Measurements from ENCODE around the gene ECEL1.
"Not testable (repeated sequence)": the region's sequence is repeated elsewhere in the genome, so short reads cannot be mapped to it uniquely, and the experiment has no call there.

Gene ECEL1

GRCh38 chr2:232456296-232457120 lies 31.1 kb downstream of the ECEL1 start:
- POLR2A ChIA-PET = no interaction called here
- no peak for DNase-seq (ENCODE audit: extremely low spot score)
- CTCF ChIA-PET = interaction anchor here (0.6 kb wide), 1 partner anchor 197 kb away, joined by 6 read pairs; no protein-coding TSS in a partner anchor
- TF ChIP-seq LEF1 (IDR thresholded peaks at IDR 0.05; ENCODE audit: borderline replicate concordance) = no peak

GRCh38 chr2:232455426-232456255 lies 32.0 kb downstream of the ECEL1 start, which contains the start of gene ALPI:
Gene ALPI (plus strand): TSS chr2:232456153. CDS start chr2:232456200, 47 bp downstream.
- no peak for DNase-seq (ENCODE audit: extremely low spot score)
- ChIA-PET CTCF (no interaction called here), POLR2A (no interaction called here)
- TF ChIP-seq FOXK2 (IDR thresholded peaks at IDR 0.05) = no peak
- TF ChIP-seq ZNF384 (IDR thresholded peaks at IDR 0.05) = no peak
- TF ChIP-seq ARNT (IDR thresholded peaks at IDR 0.05) = no peak
- no peak for TF ChIP-seq ELF4 (IDR thresholded peaks at IDR 0.05)
- TF ChIP-seq NFRKB (IDR thresholded peaks at IDR 0.05) = no peak
- TF ChIP-seq CTBP1 (IDR thresholded peaks at IDR 0.05; ENCODE audit: borderline replicate concordance) = no peak
- no peak for TF ChIP-seq LEF1 (IDR thresholded peaks at IDR 0.05; ENCODE audit: borderline replicate concordance)
- TF ChIP-seq L3MBTL2 (conservative IDR thresholded peaks at IDR 0.05) = no peak
- TF ChIP-seq BHLHE40 (IDR thresholded peaks at IDR 0.05; ENCODE audit: borderline replicate concordance) = no peak
- TF ChIP-seq SP1 (IDR thresholded peaks at IDR 0.05) = no peak
- no peak for TF ChIP-seq HDGF (IDR thresholded peaks at IDR 0.05; ENCODE audit: borderline replicate concordance)
- TF ChIP-seq SUZ12 (IDR thresholded peaks at IDR 0.05) = no peak
- TF ChIP-seq FOXA1 (IDR thresholded peaks at IDR 0.05) = no peak
- TF ChIP-seq TARDBP (IDR thresholded peaks at IDR 0.05) = no peak
- no peak for TF ChIP-seq PKNOX1 (IDR thresholded peaks at IDR 0.05)
- no peak for TF ChIP-seq FOXM1 (IDR thresholded peaks at IDR 0.05; ENCODE audit: borderline replicate concordance)

GRCh38 chr2:232454630-232455029 lies 33.0 kb downstream of the ECEL1 start:
- TF ChIP-seq ZNF384 (IDR thresholded peaks at IDR 0.05) = no peak
- no peak for DNase-seq (ENCODE audit: extremely low spot score)
- CTCF ChIA-PET = no interaction called here
- POLR2A ChIA-PET = no interaction called here

GRCh38 chr2:232451645-232452044 lies 36.0 kb downstream of the ECEL1 start:
- CTCF ChIA-PET = interaction anchor here (0.6 kb wide), 1 partner anchor 60 kb away, joined by 3 read pairs; no protein-coding TSS in a partner anchor
- POLR2A ChIA-PET; DNase-seq (ENCODE audit: extremely low spot score): not testable (repeated sequence)

GRCh38 chr2:232449964-232450363 lies 37.7 kb downstream of the ECEL1 start:
- ChIA-PET POLR2A (no interaction called here), CTCF (no interaction called here)
- no peak for DNase-seq (ENCODE audit: extremely low spot score)
- TF ChIP-seq SP1 (IDR thresholded peaks at IDR 0.05) = no peak
- TF ChIP-seq FOXA1 (IDR thresholded peaks at IDR 0.05) = no peak
- no peak for TF ChIP-seq ZNF384 (IDR thresholded peaks at IDR 0.05)
- no peak for TF ChIP-seq TARDBP (IDR thresholded peaks at IDR 0.05)
- no peak for TF ChIP-seq NFRKB (IDR thresholded peaks at IDR 0.05)
- no peak for TF ChIP-seq BHLHE40 (IDR thresholded peaks at IDR 0.05; ENCODE audit: borderline replicate concordance)
- TF ChIP-seq HDGF (IDR thresholded peaks at IDR 0.05; ENCODE audit: borderline replicate concordance) = no peak
- TF ChIP-seq FOXM1 (IDR thresholded peaks at IDR 0.05; ENCODE audit: borderline replicate concordance) = no peak
- no peak for TF ChIP-seq LEF1 (IDR thresholded peaks at IDR 0.05; ENCODE audit: borderline replicate concordance)
- no peak for TF ChIP-seq ELF4 (IDR thresholded peaks at IDR 0.05)
- TF ChIP-seq PKNOX1 (IDR thresholded peaks at IDR 0.05) = no peak
- TF ChIP-seq CTBP1 (IDR thresholded peaks at IDR 0.05; ENCODE audit: borderline replicate concordance) = no peak
- no peak for TF ChIP-seq ARNT (IDR thresholded peaks at IDR 0.05)
- no peak for TF ChIP-seq L3MBTL2 (conservative IDR thresholded peaks at IDR 0.05)
- no peak for TF ChIP-seq SUZ12 (IDR thresholded peaks at IDR 0.05)
- TF ChIP-seq FOXK2 (IDR thresholded peaks at IDR 0.05) = no peak

- TF ChIP-seq PKNOX1 (IDR thresholded peaks at IDR 0.05) = no peak
- TF ChIP-seq FOXA1 (IDR thresholded peaks at IDR 0.05) = no peak
- TF ChIP-seq ELF4 (IDR thresholded peaks at IDR 0.05) = no peak
- no peak for TF ChIP-seq SP1 (IDR thresholded peaks at IDR 0.05)
- TF ChIP-seq HDGF (IDR thresholded peaks at IDR 0.05; ENCODE audit: borderline replicate concordance) = no peak
- TF ChIP-seq FOXM1 (IDR thresholded peaks at IDR 0.05; ENCODE audit: borderline replicate concordance) = no peak
- CTCF ChIA-PET = no interaction called here
Observed at GRCh38 chr2:232448304-232448690, 39.3 kb downstream of the ECEL1 start.

More at GRCh38 chr2:232448304-232448690, 39.3 kb downstream of the ECEL1 start:
- POLR2A ChIA-PET = no interaction called here
- DNase-seq (ENCODE audit: extremely low spot score) = no peak
